ENCODE measurements around the gene PATJ.
A peak's percentile ranks its signal among the peaks of the same experiment; 100 is the strongest.
"Not testable (repeated sequence)": the region's sequence is repeated elsewhere in the genome, so short reads cannot be mapped to it uniquely, and the experiment has no call there.

PATJ gene

GRCh38 chr1:61741711-61742619 lies at the start of gene PATJ:
Gene PATJ (plus strand): TSS chr1:61742480. CDS start chr1:61762893, 20,413 bp downstream.
- H3K36me3 ChIP-seq = no peaks in the 10 kb centered on the region
- TF ChIP-seq CTCF (IDR thresholded peaks at IDR 0.05) = no peak
- peaks cover 34% of the 10 kb centered on the region for H3K27me3 ChIP-seq
- H3K9me3 ChIP-seq = no peaks in the 10 kb centered on the region
- no peak within 1 kb of the TSS for H3K27ac ChIP-seq
- H3K4me3 ChIP-seq (ENCODE audit: low read depth in 1 of 2, low read length in 1 of 2) = peak within 1 kb of the TSS; percentile 61 to 90
- peaks cover 7 to 15% of the 10 kb centered on the region in 2 experiments for H3K4me1 ChIP-seq (ENCODE audit: control insufficient read depth in 1 of 2, insufficient read depth in 1 of 2, low read depth in 1 of 2, low read length in 1 of 2)

- Histone ChIP-seq H3K9me3 (no peaks in the 10 kb centered on the region), H3K27ac (no peak overlapping the region), H3K4me3 (ENCODE audit: low read depth in 1 of 2, low read length in 1 of 2) (no peak overlapping the region), H3K4me1 (ENCODE audit: control insufficient read depth in 1 of 2, insufficient read depth in 1 of 2, low read depth in 1 of 2, low read length in 1 of 2) (no peaks in the 10 kb centered on the region), H3K36me3 (peaks cover 69% of the 10 kb centered on the region), H3K27me3 (no peaks in the 10 kb centered on the region)
- TF ChIP-seq CTCF (IDR thresholded peaks at IDR 0.05) = no peak
Observed at GRCh38 chr1:61699911-61700851, 42.1 kb upstream of the PATJ start.

GRCh38 chr1:61708953-61709907 lies 33.0 kb upstream of the PATJ start:
- H3K36me3 ChIP-seq = peaks cover 48% of the 10 kb centered on the region

GRCh38 chr1:61709908-61710289 lies 32.4 kb upstream of the PATJ start:
- no peaks in the 10 kb centered on the region for H3K27me3 ChIP-seq
- no peak for TF ChIP-seq CTCF (IDR thresholded peaks at IDR 0.05)
- no peaks in the 10 kb centered on the region for H3K9me3 ChIP-seq
- H3K4me3 ChIP-seq (ENCODE audit: low read depth in 1 of 2, low read length in 1 of 2) = no peak overlapping the region
- peaks cover 0 to 5% of the 10 kb centered on the region in 2 experiments for H3K4me1 ChIP-seq (ENCODE audit: control insufficient read depth in 1 of 2, insufficient read depth in 1 of 2, low read depth in 1 of 2, low read length in 1 of 2)
- H3K36me3 ChIP-seq = peaks cover 41% of the 10 kb centered on the region
- peak overlapping the region; percentile 31 for H3K27ac ChIP-seq

More at GRCh38 chr1:61708953-61709907, 33.0 kb upstream of the PATJ start:
- Histone ChIP-seq H3K9me3 (no peaks in the 10 kb centered on the region), H3K4me3 (ENCODE audit: low read depth in 1 of 2, low read length in 1 of 2) (no peak overlapping the region), H3K27ac (no peak overlapping the region), H3K4me1 (ENCODE audit: control insufficient read depth in 1 of 2, insufficient read depth in 1 of 2, low read depth in 1 of 2, low read length in 1 of 2) (peaks cover 0 to 5% of the 10 kb centered on the region in 2 experiments), H3K27me3 (no peaks in the 10 kb centered on the region)
- TF ChIP-seq CTCF (IDR thresholded peaks at IDR 0.05) = no peak

GRCh38 chr1:61711257-61711656 lies 31.0 kb upstream of the PATJ start:
- not testable (repeated sequence) for H3K9me3 ChIP-seq; H3K4me3 ChIP-seq (ENCODE audit: low read depth in 1 of 2, low read length in 1 of 2); H3K4me1 ChIP-seq (ENCODE audit: control insufficient read depth in 1 of 2, insufficient read depth in 1 of 2, low read depth in 1 of 2, low read length in 1 of 2); H3K27me3 ChIP-seq; H3K27ac ChIP-seq
- H3K36me3 ChIP-seq = peaks cover 28% of the 10 kb centered on the region

Measured in neutrophil (primary cell).